Upper lobe of left lung (tissue), 6 donors: Measurements from ENCODE around the gene MCM6. TPM values are rescaled to one million over a fixed set of nuclear protein-coding genes. Genes with fewer than 3 reads are reported as not detected.

Source experiments
- ATAC-seq, 2 donors: fragments of 200-7000 bp; cut with Tn5 transposase; one replicate each; pipeline ENCODE4 v1.9.1; 2022; ENCODE audit warnings: mild to moderate bottlenecking in 2 of 2, moderate library complexity in 2 of 2; ENCODE audit not compliant: low FRiP score in 2 of 2
- DNase-seq, 2 donors: peaks; one replicate each; pipeline ENCODE4 v3.0.0-alpha.2; 2019 to 2020
- H3K27ac ChIP-seq, 4 donors: fragments of 200-600 bp; sonication (generic); one replicate each; pipeline ENCODE4 v1.5.1; 2016 to 2019
- H3K27me3 ChIP-seq, 4 donors: fragments of 200-600 bp; sonication (generic); one replicate each; pipeline ENCODE4 v1.5.1; 2017 to 2019
- H3K36me3 ChIP-seq, 4 donors: fragments of 200-600 bp; sonication (generic); one replicate each; pipeline ENCODE4 v1.5.1; 2016 to 2019
- H3K4me1 ChIP-seq, 4 donors: fragments of 200-600 bp; sonication (generic); one replicate each; pipeline ENCODE4 v1.5.1; 2018 to 2019
- H3K4me3 ChIP-seq, 4 donors: fragments of 200-600 bp; sonication (generic); one replicate each; pipeline ENCODE4 v1.5.1; 2017 to 2019; ENCODE audit warnings: mild to moderate bottlenecking in 2 of 4, moderate library complexity in 1 of 4
- H3K9me3 ChIP-seq, 4 donors: fragments of 200-600 bp; sonication (generic); one replicate each; pipeline ENCODE4 v1.5.1; 2018 to 2019
- CTCF ChIP-seq, 6 experiments: fragments of 450-650 bp in 4 of 6; fragments of 200-600 bp in 2 of 6; sonication (generic) in 2 of 6; IDR thresholded peaks; one replicate each; pipeline ENCODE4 v1.5.1; 2016 to 2019; ENCODE audit warnings: antibody characterized with exemption in 6 of 6
- EP300 ChIP-seq, 4 donors: sonication (generic); formaldehyde crosslinking; IDR thresholded peaks; one replicate each; pipeline ENCODE4 v1.5.1; 2017; ENCODE audit warnings: antibody characterized with exemption in 4 of 4, control low read depth in 2 of 4
- POLR2A ChIP-seq, 4 donors: fragments of 450-650 bp; IDR thresholded peaks; one replicate each; pipeline ENCODE4 v1.5.1; 2016 to 2017; ENCODE audit warnings: antibody characterized with exemption in 4 of 4, mild to moderate bottlenecking in 2 of 4
- POLR2AphosphoS5 ChIP-seq, 2 donors: sonication (generic); formaldehyde crosslinking; IDR thresholded peaks; one replicate each; pipeline ENCODE4 v1.5.1; 2017; ENCODE audit warnings: antibody characterized with exemption in 2 of 2
- WGBS, 2 donors: methylation state at CpG; one replicate each; pipeline ENCODE4 v1.1.5; 2017 to 2018; 5-methylcytosine and 5-hydroxymethylcytosine counted together
- total RNA-seq, 6 donors: library from RNA; depleted of rRNA in 4 of 6; stranded (reverse); fragments of >200 nt in 4 of 6; gene quantifications; one replicate each; pipeline versions ENCODE4 v1.1.0 to v1.2.1, GENCODE V29; 2016 to 2021
- donor health status: DM: no; HTN: no; CAD: no; lungs with moderate emphysema.
- donor health status: DM: no; HTN: yes; CAD: no; lungs with severe emphysema.

Gene MCM6
- total RNA-seq, 6 donors from 2014 or later: 4.2 to 10.5 (median 7.6) TPM

- peaks cover 2 to 56% (median 13%) of the 10 kb centered on the region in 4 donors for H3K36me3 ChIP-seq
- DNase-seq (no peak), ATAC-seq (no peak)
- WGBS, 2 donors: 89 to 90% methylated on average over 12 of the region's 12 CpGs
- no peak overlapping the region for H3K4me3 ChIP-seq
- peaks cover 10 to 19% (median 15%) of the 10 kb centered on the region in 4 donors for H3K4me1 ChIP-seq
- no peaks in the 10 kb centered on the region for H3K9me3 ChIP-seq
- TF ChIP-seq POLR2AphosphoS5 (IDR thresholded peaks at IDR 0.05): no peak
- no peak for TF ChIP-seq EP300 (IDR thresholded peaks at IDR 0.05)
- TF ChIP-seq POLR2A (IDR thresholded peaks at IDR 0.05): no peak
- no peak for TF ChIP-seq CTCF (IDR thresholded peaks at IDR 0.05)
- H3K27me3 ChIP-seq: no peaks in the 10 kb centered on the region
- no peak overlapping the region for H3K27ac ChIP-seq
These were observed 31.8 kb downstream of the MCM6 start for GRCh38 chr2:135844301-135844895.

GRCh38 chr2:135843671-135844070 lies 32.6 kb downstream of the MCM6 start:
- H3K4me1 ChIP-seq: peaks cover 10 to 19% (median 15%) of the 10 kb centered on the region in 4 donors
- no peak for ATAC-seq
- TF ChIP-seq POLR2A (IDR thresholded peaks at IDR 0.05): no peak
- TF ChIP-seq POLR2AphosphoS5 (IDR thresholded peaks at IDR 0.05): no peak
- no peak for TF ChIP-seq CTCF (IDR thresholded peaks at IDR 0.05)
- no peak for TF ChIP-seq EP300 (IDR thresholded peaks at IDR 0.05)
- H3K9me3 ChIP-seq: no peaks in the 10 kb centered on the region
- H3K36me3 ChIP-seq: peaks cover 0 to 51% (median 13%) of the 10 kb centered on the region in 4 donors
- no peaks in the 10 kb centered on the region for H3K27me3 ChIP-seq
- 91 to 92% methylated on average over 3 of the region's 3 CpGs for WGBS, 2 donors
- H3K27ac ChIP-seq: no peak overlapping the region
- no peak overlapping the region for H3K4me3 ChIP-seq
- DNase-seq: no peak

GRCh38 chr2:135840601-135841000 lies 35.6 kb downstream of the MCM6 start:
- Histone ChIP-seq H3K27ac (peak overlapping the region; percentile 38 to 85 (median 54)), H3K4me1 (peaks cover 10 to 19% (median 15%) of the 10 kb centered on the region in 4 donors), H3K27me3 (no peaks in the 10 kb centered on the region), H3K9me3 (no peaks in the 10 kb centered on the region), H3K36me3 (peaks cover 0 to 27% (median under 1%) of the 10 kb centered on the region in 4 donors), H3K4me3 (peak overlapping the region in 1 of 4 donors; percentile 2)
- 32 to 40% methylated on average over 1 to 2 of the region's 2 CpGs for WGBS, 2 donors
- TF ChIP-seq POLR2AphosphoS5 (IDR thresholded peaks at IDR 0.05): no peak
- no peak for TF ChIP-seq POLR2A (IDR thresholded peaks at IDR 0.05)
- TF ChIP-seq EP300 (IDR thresholded peaks at IDR 0.05): no peak
- no peak for TF ChIP-seq CTCF (IDR thresholded peaks at IDR 0.05)
- ATAC-seq (peak in 1 of 2 donors; percentile 72), DNase-seq (peak in 1 of 2 donors; percentile 22)

- Histone ChIP-seq H3K4me1 (peaks cover 10 to 19% (median 15%) of the 10 kb centered on the region in 4 donors), H3K4me3 (no peak overlapping the region), H3K27me3 (no peaks in the 10 kb centered on the region), H3K36me3 (peaks cover 0 to 18% (median 0%) of the 10 kb centered on the region in 4 donors), H3K27ac (peak overlapping the region in 2 of 4 donors; percentile 61 to 85), H3K9me3 (no peaks in the 10 kb centered on the region)
- ATAC-seq: peak in 1 of 2 donors; percentile 77
- WGBS, 2 donors: 41 to 46% methylated on average over 2 of the region's 2 CpGs
- TF ChIP-seq CTCF (IDR thresholded peaks at IDR 0.05) (no peak), POLR2A (IDR thresholded peaks at IDR 0.05) (no peak), EP300 (IDR thresholded peaks at IDR 0.05) (no peak), POLR2AphosphoS5 (IDR thresholded peaks at IDR 0.05) (no peak)
- DNase-seq: no peak
These were observed 36.5 kb downstream of the MCM6 start for GRCh38 chr2:135839713-135840112.

- Histone ChIP-seq H3K4me1 (peaks cover 10 to 19% (median 15%) of the 10 kb centered on the region in 4 donors), H3K36me3 (peaks cover 0 to 9% (median 0%) of the 10 kb centered on the region in 4 donors), H3K9me3 (no peaks in the 10 kb centered on the region), H3K4me3 (no peak overlapping the region), H3K27ac (no peak overlapping the region), H3K27me3 (no peaks in the 10 kb centered on the region)
- DNase-seq (no peak), ATAC-seq (no peak)
- no peak for TF ChIP-seq POLR2A (IDR thresholded peaks at IDR 0.05)
- no peak for TF ChIP-seq EP300 (IDR thresholded peaks at IDR 0.05)
- 92 to 98% methylated on average over 3 of the region's 3 CpGs for WGBS, 2 donors
These were observed 37.7 kb downstream of the MCM6 start for GRCh38 chr2:135838502-135838901.
